SU-DHL-6 (cell line): ENCODE results near the gene RCAN2.

Experiments used
- H2AFZ ChIP-seq: fragments of 200-600 bp; sonication (generic); 2 replicates; pipeline ENCODE4 v1.6.1; 2014; ENCODE audit warnings: low read depth, mild to moderate bottlenecking, moderate library complexity, mixed read lengths, antibody characterized with exemption, low read length; ENCODE audit not compliant: severe bottlenecking
- H3F3A ChIP-seq: fragments of 200-600 bp; shearing (Covaris generic); 2 replicates; pipeline ENCODE4 v1.6.0; 2016; ENCODE audit warnings: antibody characterized with exemption, mild to moderate bottlenecking; ENCODE audit not compliant: insufficient read depth
- H3K27ac ChIP-seq: fragments of 200-600 bp; sonication (generic); 2 replicates; pipeline ENCODE4 v1.5.1; 2016; ENCODE audit warnings: low read depth, mild to moderate bottlenecking, low read length, moderate library complexity, mixed read lengths
- H3K27me3 ChIP-seq: fragments of 200-600 bp; sonication (generic), shearing (Covaris generic); 2 replicates; pipeline ENCODE4 v1.6.0; 2014; ENCODE audit warnings: mild to moderate bottlenecking, low read length
- H3K36me3 ChIP-seq: fragments of 200-600 bp; sonication (generic); 2 replicates; pipeline ENCODE4 v1.6.1; 2014; ENCODE audit warnings: mild to moderate bottlenecking, low read length, mixed read lengths
- H3K4me2 ChIP-seq: fragments of 300-600, 200-600 bp; shearing (Covaris generic), sonication (generic); 2 replicates; pipeline ENCODE4 v1.6.0; 2014; ENCODE audit warnings: low read length, low read depth, mild to moderate bottlenecking; ENCODE audit not compliant: poor library complexity, severe bottlenecking
- H3K4me3 ChIP-seq: fragments of 200-600 bp; sonication (generic); 2 replicates; pipeline ENCODE4 v1.5.1; 2014; ENCODE audit warnings: antibody characterized with exemption, low read length, mild to moderate bottlenecking, mixed read lengths; ENCODE audit not compliant: insufficient read depth, poor library complexity, severe bottlenecking
- H3K79me2 ChIP-seq: fragments of 200-600 bp; sonication (generic); 2 replicates; pipeline ENCODE4 v1.6.1; 2014; ENCODE audit warnings: mild to moderate bottlenecking, low read length, moderate library complexity; ENCODE audit not compliant: insufficient read depth
- H3K9ac ChIP-seq: fragments of 200-600 bp; sonication (generic); 2 replicates; pipeline ENCODE4 v1.7.0; 2014; ENCODE audit warnings: mild to moderate bottlenecking, low read length
- H3K9me2 ChIP-seq: fragments of 200-600 bp; sonication (generic); replicated peaks from 2 replicates; pipeline ENCODE4 v1.6.1; 2014; ENCODE audit warnings: low read length; ENCODE audit not compliant: insufficient read depth
- H3K9me3 ChIP-seq: fragments of 200-600 bp; sonication (generic); 2 replicates; pipeline ENCODE4 v1.6.1; 2014; ENCODE audit warnings: low read length, mixed read lengths; ENCODE audit not compliant: insufficient read depth
- H4K20me1 ChIP-seq: fragments of 200-600 bp; sonication (generic); 2 replicates; pipeline ENCODE4 v1.6.1; 2014; ENCODE audit warnings: low read depth, mild to moderate bottlenecking, antibody characterized with exemption, low read length, moderate library complexity, mixed read lengths
- CTCF ChIP-seq: fragments of 200-600 bp; sonication (generic); IDR thresholded peaks from one replicate; pipeline ENCODE4 v1.5.1; 2017; ENCODE audit warnings: antibody characterized with exemption, mild to moderate bottlenecking, low read length, moderate library complexity; ENCODE audit not compliant: insufficient read depth, poor library complexity, severe bottlenecking
- EZH2phosphoT487 ChIP-seq: fragments of 200-600 bp; sonication (generic), shearing (Covaris generic); conservative IDR thresholded peaks from 2 replicates; pipeline ENCODE4 v1.6.1; 2018; ENCODE audit warnings: mild to moderate bottlenecking, antibody characterized with exemption, low read length, moderate library complexity, mixed read lengths

The RCAN2 gene

GRCh38 chr6:46305833-46306232 is 185.4 kb downstream of the RCAN2 start:
- H3K36me3 ChIP-seq: no peaks in the 10 kb centered on the region
- H3K27ac ChIP-seq: no peak overlapping the region
- no peak overlapping the region for H3K9ac ChIP-seq
- no peaks in the 10 kb centered on the region for H4K20me1 ChIP-seq
- H3F3A ChIP-seq: no peaks in the 10 kb centered on the region
- H3K9me2 ChIP-seq: no peaks in the 10 kb centered on the region
- TF ChIP-seq CTCF (no peak), EZH2phosphoT487 (no peak)
- no peak overlapping the region for H2AFZ ChIP-seq
- H3K9me3 ChIP-seq: 0 out of 2 replicates have a peak, but pooled peaks cover 6% of the 10 kb centered on the region
- no peaks in the 10 kb centered on the region for H3K27me3 ChIP-seq
- no peak overlapping the region for H3K4me2 ChIP-seq
- H3K4me3 ChIP-seq: no peak overlapping the region
- no peaks in the 10 kb centered on the region for H3K79me2 ChIP-seq

GRCh38 chr6:46305236-46305635 is 186.0 kb downstream of the RCAN2 start:
- TF ChIP-seq EZH2phosphoT487 (no peak), CTCF (no peak)
- Histone ChIP-seq H2AFZ (no peak overlapping the region), H3K9ac (no peak overlapping the region), H3K4me3 (no peak overlapping the region), H4K20me1 (no peaks in the 10 kb centered on the region), H3K9me3 (0 out of 2 replicates have a peak, but pooled peaks cover 6% of the 10 kb centered on the region), H3F3A (no peaks in the 10 kb centered on the region), H3K79me2 (no peaks in the 10 kb centered on the region), H3K4me2 (no peak overlapping the region), H3K36me3 (no peaks in the 10 kb centered on the region), H3K9me2 (no peaks in the 10 kb centered on the region), H3K27me3 (no peaks in the 10 kb centered on the region), H3K27ac (no peak overlapping the region)

- no peaks in the 10 kb centered on the region for H3F3A ChIP-seq
- H3K4me2 ChIP-seq: no peak overlapping the region
- no peaks in the 10 kb centered on the region for H3K9me3 ChIP-seq
- H3K9me2 ChIP-seq: no peaks in the 10 kb centered on the region
- TF ChIP-seq CTCF: no peak
- TF ChIP-seq EZH2phosphoT487: no peak
- H3K9ac ChIP-seq: no peak overlapping the region
- no peaks in the 10 kb centered on the region for H3K27me3 ChIP-seq
- no peak overlapping the region for H3K4me3 ChIP-seq
- H3K27ac ChIP-seq: no peak overlapping the region
- no peaks in the 10 kb centered on the region for H3K36me3 ChIP-seq
- H2AFZ ChIP-seq: no peak overlapping the region
- H3K79me2 ChIP-seq: no peaks in the 10 kb centered on the region
- no peaks in the 10 kb centered on the region for H4K20me1 ChIP-seq
Measured at GRCh38 chr6:46302816-46303215, 188.4 kb downstream of the RCAN2 start.

- Histone ChIP-seq H3K27me3 (no peaks in the 10 kb centered on the region), H3K36me3 (no peaks in the 10 kb centered on the region), H3K9ac (no peak overlapping the region), H3K27ac (no peak overlapping the region), H3F3A (no peaks in the 10 kb centered on the region), H3K79me2 (no peaks in the 10 kb centered on the region), H4K20me1 (no peaks in the 10 kb centered on the region), H3K4me3 (no peak overlapping the region), H3K4me2 (no peak overlapping the region), H3K9me3 (no peaks in the 10 kb centered on the region), H3K9me2 (no peaks in the 10 kb centered on the region), H2AFZ (no peak overlapping the region)
- TF ChIP-seq CTCF: no peak
- no peak for TF ChIP-seq EZH2phosphoT487
Measured at GRCh38 chr6:46302176-46302575, 189.1 kb downstream of the RCAN2 start.
